ENCODE data around the gene GYG1.

GRCh38 chr3:149058602-149059001 is 67.3 kb downstream of the GYG1 start:
- TF ChIP-seq, protein P1, sequence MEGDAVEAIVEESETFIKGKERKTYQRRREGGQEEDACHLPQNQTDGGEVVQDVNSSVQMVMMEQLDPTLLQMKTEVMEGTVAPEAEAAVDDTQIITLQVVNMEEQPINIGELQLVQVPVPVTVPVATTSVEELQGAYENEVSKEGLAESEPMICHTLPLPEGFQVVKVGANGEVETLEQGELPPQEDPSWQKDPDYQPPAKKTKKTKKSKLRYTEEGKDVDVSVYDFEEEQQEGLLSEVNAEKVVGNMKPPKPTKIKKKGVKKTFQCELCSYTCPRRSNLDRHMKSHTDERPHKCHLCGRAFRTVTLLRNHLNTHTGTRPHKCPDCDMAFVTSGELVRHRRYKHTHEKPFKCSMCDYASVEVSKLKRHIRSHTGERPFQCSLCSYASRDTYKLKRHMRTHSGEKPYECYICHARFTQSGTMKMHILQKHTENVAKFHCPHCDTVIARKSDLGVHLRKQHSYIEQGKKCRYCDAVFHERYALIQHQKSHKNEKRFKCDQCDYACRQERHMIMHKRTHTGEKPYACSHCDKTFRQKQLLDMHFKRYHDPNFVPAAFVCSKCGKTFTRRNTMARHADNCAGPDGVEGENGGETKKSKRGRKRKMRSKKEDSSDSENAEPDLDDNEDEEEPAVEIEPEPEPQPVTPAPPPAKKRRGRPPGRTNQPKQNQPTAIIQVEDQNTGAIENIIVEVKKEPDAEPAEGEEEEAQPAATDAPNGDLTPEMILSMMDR (IDR thresholded peaks at IDR 0.05; ENCODE audit: low read length), result no peak
- TF ChIP-seq EZH2 (IDR thresholded peaks at IDR 0.05; ENCODE audit: borderline replicate concordance, low read length), result no peak
